Endothelial cell of umbilical vein (primary cell): ENCODE measurements around the gene SPRING1. TPM values are rescaled to one million over a fixed set of nuclear protein-coding genes. Genes with fewer than 3 reads are reported as not detected.

Experiments
- BruUV-seq: library from RNA; stranded (reverse); fragments of 400-500 nt; replicated peaks from 2 replicates; lab custom pipeline; 2021; lab: Mats Ljungman, UMichigan
- CTCF ChIA-PET: fragments of 300-600, 350-600 bp; sonication (Branson Sonifier 250); formaldehyde crosslinking; loops from one replicate; lab custom pipeline; 2021; ENCODE audit warnings: antibody characterized with exemption, inconsistent platforms; lab: Charles Lee
- POLR2A ChIA-PET: fragments of 300-600, 350-600 bp; sonication (Branson Sonifier 250); formaldehyde crosslinking; loops from one replicate; lab custom pipeline; 2021; ENCODE audit warnings: antibody characterized with exemption, inconsistent platforms; lab: Charles Lee
- DNase-seq: peaks from one replicate; pipeline ENCODE4 v3.0.0-alpha.2; 2011; ENCODE audit warnings: low read depth, low spot score
- FAIRE-seq: peaks from 2 replicates; lab custom pipeline; 2011; peaks lifted over from hg19 to GRCh38; lab: Jason Lieb, UNC
- H2AFZ ChIP-seq: 2 replicates; pipeline ENCODE4 v1.6.0; 2012; ENCODE audit warnings: low read depth, low read length, control low read depth, inconsistent platforms
- H3K27ac ChIP-seq: 2 replicates; pipeline ENCODE4 v1.5.1; 2011; ENCODE audit warnings: low read depth, mild to moderate bottlenecking, control low read depth, low read length, moderate library complexity; ENCODE audit not compliant: insufficient read depth
- H3K27me3 ChIP-seq, 2 experiments: 2 replicates each; pipeline versions ENCODE4 v1.6.0 to v1.6.1; 2011; ENCODE audit warnings: low read length in 2 of 2, mixed read lengths in 1 of 2; ENCODE audit not compliant: control insufficient read depth in 2 of 2, insufficient read depth in 2 of 2
- H3K36me3 ChIP-seq, 2 experiments: 2 replicates in 1 of 2; 3 replicates in 1 of 2; pipeline ENCODE4 v1.5.1; 2011; ENCODE audit warnings: low read length in 2 of 2, mild to moderate bottlenecking in 1 of 2, moderate library complexity in 1 of 2; ENCODE audit not compliant: control insufficient read depth in 2 of 2, insufficient read depth in 2 of 2; ENCODE audit errors: extremely low read depth in 1 of 2
- H3K4me1 ChIP-seq: 3 replicates; pipeline ENCODE4 v1.5.1; 2011; ENCODE audit warnings: mild to moderate bottlenecking, low read length; ENCODE audit not compliant: control insufficient read depth, insufficient read depth; ENCODE audit errors: extremely low read depth
- H3K4me2 ChIP-seq: 2 replicates; pipeline ENCODE4 v1.6.1; 2011; ENCODE audit warnings: low read length, control low read depth, mixed read lengths; ENCODE audit not compliant: insufficient read depth
- H3K4me3 ChIP-seq, 3 experiments: fragments of 200-600 bp in 1 of 3; sonication (generic), shearing (Covaris generic) in 1 of 3; replicated peaks in 1 of 3; 2 replicates each; pipeline ENCODE4 v1.5.1; 2011 to 2016; ENCODE audit warnings: control low read depth in 3 of 3, low read length in 3 of 3, mild to moderate bottlenecking in 2 of 3, inconsistent platforms in 1 of 3, low read depth in 1 of 3, moderate library complexity in 1 of 3; ENCODE audit not compliant: insufficient read depth in 1 of 3
- H3K79me2 ChIP-seq: 2 replicates; pipeline ENCODE4 v1.6.0; 2012; ENCODE audit warnings: low read length, inconsistent platforms; ENCODE audit not compliant: control insufficient read depth, insufficient read depth
- H3K9ac ChIP-seq: replicated peaks from 2 replicates; pipeline ENCODE3; 2011; ENCODE audit warnings: low read length, control low read depth; ENCODE audit not compliant: insufficient read depth; ENCODE audit errors: extremely low read depth
- H3K9me1 ChIP-seq: replicated peaks from 3 replicates; pipeline ENCODE4 v1.6.0; 2011; ENCODE audit warnings: mild to moderate bottlenecking, low read length; ENCODE audit not compliant: control insufficient read depth, insufficient read depth; ENCODE audit errors: extremely low read depth
- H3K9me3 ChIP-seq: replicated peaks from 2 replicates; pipeline ENCODE4 v1.5.1; 2012; ENCODE audit warnings: low read length, inconsistent platforms; ENCODE audit not compliant: control insufficient read depth, insufficient read depth
- H4K20me1 ChIP-seq: replicated peaks from 2 replicates; pipeline ENCODE3; 2011; ENCODE audit warnings: mild to moderate bottlenecking, low read length; ENCODE audit not compliant: control insufficient read depth, insufficient read depth; ENCODE audit errors: extremely low read depth
- EZH2 ChIP-seq: IDR thresholded peaks from 2 replicates; pipeline ENCODE4 v1.6.1; 2012; ENCODE audit warnings: borderline replicate concordance, low read depth, mild to moderate bottlenecking, moderate library complexity, low read length, inconsistent platforms; ENCODE audit not compliant: severe bottlenecking
- FOS ChIP-seq: IDR thresholded peaks from 2 replicates; pipeline ENCODE4 v1.6.1; 2011; ENCODE audit warnings: mild to moderate bottlenecking, low read length, moderate library complexity, borderline replicate concordance; ENCODE audit not compliant: insufficient read depth
- JUN ChIP-seq: IDR thresholded peaks from 2 replicates; pipeline ENCODE4 v1.6.1; 2011; ENCODE audit warnings: borderline replicate concordance, low read depth; ENCODE audit not compliant: insufficient read length, insufficient read depth
- MAX ChIP-seq: IDR thresholded peaks from 2 replicates; pipeline ENCODE4 v1.6.1; 2011; ENCODE audit not compliant: insufficient read depth, insufficient read length
- MYC ChIP-seq: IDR thresholded peaks from one replicate; pipeline ENCODE4 v1.6.1; 2011; ENCODE audit warnings: mild to moderate bottlenecking, low read depth, low read length
- POLR2AphosphoS5 ChIP-seq: IDR thresholded peaks from 2 replicates; pipeline ENCODE4 v1.6.1; 2012; ENCODE audit warnings: low read depth, mild to moderate bottlenecking, control low read depth, low read length, moderate library complexity; ENCODE audit not compliant: insufficient read depth
- dilution Hi-C: fragments of 300-500 bp; cut with MboI; formaldehyde crosslinking; loops from one replicate; pipeline ENCODE4 v1.15.0; 2019; ENCODE audit warnings: low sequenced_read_pairs; ENCODE audit not compliant: extremely low pct_ligation_motif_present
- intact Hi-C: fragments of 100-400 bp; cut with micrococcal nuclease; formaldehyde crosslinking; loops from one replicate; pipeline ENCODE4 v1.10.0; 2022
- polyA plus RNA-seq, 4 experiments: library from polyadenylated mRNA; depleted of rRNA in 3 of 4; stranded (reverse) in 3 of 4; unstranded in 1 of 4; fragments of >200 nt; gene quantifications; 2 replicates each; pipeline versions ENCODE4 v1.2.1 to v1.2.3, GENCODE V29; 2011 to 2012; ENCODE audit warnings: missing spikeins in 1 of 4
- total RNA-seq: library from RNA; stranded (reverse); gene quantifications from 2 replicates; pipeline ENCODE4 v1.2.3, GENCODE V29; 2021
- TF ChIP-seq, protein P1 (sequence below), 2 donors: IDR thresholded peaks; 1 replicate in 1 of 2; 2 replicates in 1 of 2; pipeline ENCODE4 v1.5.1; 2011; ENCODE audit warnings: low read length in 2 of 2, mild to moderate bottlenecking in 2 of 2, moderate library complexity in 2 of 2, control low read depth in 1 of 2, inconsistent platforms in 1 of 2, low read depth in 1 of 2; ENCODE audit not compliant: insufficient read depth in 1 of 2; ENCODE audit errors: extremely low read depth in 1 of 2

Gene SPRING1
- total and polyA plus RNA-seq, 2 donors (not counting 3 experiments of a cell fraction or from before 2014, with no cell fraction given) = 17.5 to 40.4 TPM

DNA sequence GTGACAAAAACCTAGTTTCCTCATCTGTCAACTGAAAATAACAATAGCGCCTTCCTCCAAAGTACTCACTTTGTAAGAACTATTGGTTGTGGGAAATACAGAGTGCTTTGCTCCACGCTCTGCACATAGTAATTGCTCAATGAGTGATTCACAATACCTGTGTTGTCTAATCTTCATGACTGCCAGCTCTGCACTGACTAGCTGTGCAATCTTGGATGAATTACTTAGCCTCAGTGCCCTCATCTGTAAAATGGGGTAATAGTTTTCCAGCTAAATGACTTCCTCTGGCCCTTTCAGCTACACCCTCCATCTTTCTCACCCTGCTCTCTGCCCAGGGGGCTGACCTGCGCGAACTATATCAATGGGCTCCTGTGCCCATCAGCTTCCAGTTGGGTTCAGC, 43.1 kb upstream of the SPRING1 start:
- H3K27ac ChIP-seq = no peak overlapping the region
- BruUV-seq = no TSS peak
- no peaks in the 10 kb centered on the region for H3K36me3 ChIP-seq
- CTCF ChIA-PET = no interaction called here
- POLR2A ChIA-PET = no interaction called here
- H2AFZ ChIP-seq = no peak overlapping the region
- no peaks in the 10 kb centered on the region for H3K4me1 ChIP-seq
- no peak overlapping the region for H3K9ac ChIP-seq
- H3K9me3 ChIP-seq = no peaks in the 10 kb centered on the region
- H4K20me1 ChIP-seq = no peaks in the 10 kb centered on the region
- no peaks in the 10 kb centered on the region for H3K79me2 ChIP-seq
- H3K9me1 ChIP-seq = no peaks in the 10 kb centered on the region
- H3K4me2 ChIP-seq = no peak overlapping the region
- H3K4me3 ChIP-seq = no peak overlapping the region
- dilution Hi-C loops (no loop called here), intact Hi-C loops (no loop called here)
- TF ChIP-seq JUN (no peak), MAX (no peak), FOS (no peak), EZH2 (no peak), MYC (no peak), POLR2AphosphoS5 (no peak)
- TF ChIP-seq, protein P1, sequence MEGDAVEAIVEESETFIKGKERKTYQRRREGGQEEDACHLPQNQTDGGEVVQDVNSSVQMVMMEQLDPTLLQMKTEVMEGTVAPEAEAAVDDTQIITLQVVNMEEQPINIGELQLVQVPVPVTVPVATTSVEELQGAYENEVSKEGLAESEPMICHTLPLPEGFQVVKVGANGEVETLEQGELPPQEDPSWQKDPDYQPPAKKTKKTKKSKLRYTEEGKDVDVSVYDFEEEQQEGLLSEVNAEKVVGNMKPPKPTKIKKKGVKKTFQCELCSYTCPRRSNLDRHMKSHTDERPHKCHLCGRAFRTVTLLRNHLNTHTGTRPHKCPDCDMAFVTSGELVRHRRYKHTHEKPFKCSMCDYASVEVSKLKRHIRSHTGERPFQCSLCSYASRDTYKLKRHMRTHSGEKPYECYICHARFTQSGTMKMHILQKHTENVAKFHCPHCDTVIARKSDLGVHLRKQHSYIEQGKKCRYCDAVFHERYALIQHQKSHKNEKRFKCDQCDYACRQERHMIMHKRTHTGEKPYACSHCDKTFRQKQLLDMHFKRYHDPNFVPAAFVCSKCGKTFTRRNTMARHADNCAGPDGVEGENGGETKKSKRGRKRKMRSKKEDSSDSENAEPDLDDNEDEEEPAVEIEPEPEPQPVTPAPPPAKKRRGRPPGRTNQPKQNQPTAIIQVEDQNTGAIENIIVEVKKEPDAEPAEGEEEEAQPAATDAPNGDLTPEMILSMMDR (IDR thresholded peaks at IDR 0.05; ENCODE audit: extremely low read depth in 1 of 2, insufficient read depth in 1 of 2, low read depth in 1 of 2, low read length in 2 of 2) = no peak
- no peak for DNase-seq
- H3K27me3 ChIP-seq = no peaks in the 10 kb centered on the region
- no peak for FAIRE-seq
